Hepatocyte (in vitro differentiated cells): ENCODE data around the gene APAF1. TPM values are rescaled to one million over a fixed set of nuclear protein-coding genes. Genes with fewer than 3 reads are reported as not detected.

Experiments
- DNase-seq: peaks from one replicate; pipeline ENCODE4 v3.0.0-alpha.2; 2016; ENCODE audit warnings: low spot score
- H2AFZ ChIP-seq: fragments of 200-600 bp; sonication (generic); 2 replicates; pipeline ENCODE4 v1.6.0; 2016; ENCODE audit warnings: antibody characterized with exemption, mild to moderate bottlenecking
- H3K27ac ChIP-seq: fragments of 200-600 bp; sonication (generic); 2 replicates; pipeline ENCODE4 v1.5.1; 2016; ENCODE audit warnings: mild to moderate bottlenecking
- H3K27me3 ChIP-seq: fragments of 200-600 bp; sonication (generic); 2 replicates; pipeline ENCODE4 v1.6.1; 2016
- H3K36me3 ChIP-seq: fragments of 200-600 bp; sonication (generic); replicated peaks from 2 replicates; pipeline ENCODE4 v1.5.1; 2016; ENCODE audit warnings: low read depth; ENCODE audit not compliant: insufficient read depth
- H3K4me1 ChIP-seq: fragments of 200-600 bp; sonication (generic); 2 replicates; pipeline ENCODE4 v1.5.1; 2016; ENCODE audit warnings: mild to moderate bottlenecking, moderate library complexity; ENCODE audit not compliant: insufficient read depth
- H3K4me2 ChIP-seq: fragments of 200-600 bp; sonication (generic); 2 replicates; pipeline ENCODE4 v1.6.0; 2016
- H3K4me3 ChIP-seq: fragments of 200-600 bp; sonication (generic); 2 replicates; pipeline ENCODE4 v1.5.1; 2016; ENCODE audit warnings: mild to moderate bottlenecking
- H3K79me2 ChIP-seq: fragments of 200-600 bp; sonication (generic); 2 replicates; pipeline ENCODE4 v1.6.0; 2017; ENCODE audit warnings: mild to moderate bottlenecking
- H3K9me2 ChIP-seq: fragments of 200-600 bp; sonication (generic); replicated peaks from 2 replicates; pipeline ENCODE4 v1.6.0; 2017; ENCODE audit warnings: mild to moderate bottlenecking; ENCODE audit not compliant: insufficient read depth
- H3K9me3 ChIP-seq: fragments of 200-600 bp; sonication (generic); 2 replicates; pipeline ENCODE4 v1.5.1; 2016; ENCODE audit warnings: low read depth, mild to moderate bottlenecking
- H4K20me1 ChIP-seq: fragments of 200-600 bp; sonication (generic); 2 replicates; pipeline ENCODE4 v1.6.0; 2016; ENCODE audit warnings: mild to moderate bottlenecking; ENCODE audit not compliant: insufficient read depth, poor library complexity, severe bottlenecking
- EZH2 ChIP-seq: fragments of 200-600 bp; sonication (generic); IDR thresholded peaks from 2 replicates; pipeline ENCODE4 v1.6.1; 2016; ENCODE audit warnings: antibody characterized with exemption, mild to moderate bottlenecking, borderline replicate concordance
- EZH2phosphoT487 ChIP-seq: fragments of 200-600 bp; sonication (generic); IDR thresholded peaks from one replicate; pipeline ENCODE4 v1.6.1; 2018; ENCODE audit warnings: antibody characterized with exemption, mild to moderate bottlenecking, low read depth, moderate library complexity; ENCODE audit not compliant: unreplicated experiment, severe bottlenecking
- WGBS: methylation state at CpG from one replicate; pipeline ENCODE4 v1.1.6; 2016; ENCODE audit warnings: low lambda C conversion rate; ENCODE audit errors: missing lambda C conversion rate; 5-methylcytosine and 5-hydroxymethylcytosine counted together
- polyA plus RNA-seq: library from polyadenylated mRNA; unstranded; fragments of >200 nt; fragmentation: Nextera tagmentation; extraction: Ambion mirVana; gene quantifications from 2 replicates; pipeline ENCODE4 v1.2.1, GENCODE V29; 2016
- total RNA-seq: library from RNA; depleted of rRNA; stranded (reverse); fragments of >200 nt; gene quantifications from 2 replicates; pipeline ENCODE4 v1.2.3, GENCODE V29; 2014
- TF ChIP-seq, protein P1 (sequence below): fragments of 200-600 bp; sonication (generic); IDR thresholded peaks from 2 replicates; pipeline ENCODE4 v1.5.1; 2016; ENCODE audit warnings: antibody characterized with exemption, mild to moderate bottlenecking; ENCODE audit not compliant: poor library complexity

The APAF1 gene
- total and polyA plus RNA-seq, 2 experiments from 2014 or later: 6.8 to 26.4 TPM

GRCh38 chr12:98733667-98734350 lies 88.7 kb downstream of the APAF1 start:
- no peaks in the 10 kb centered on the region for H3K9me3 ChIP-seq
- no peak for DNase-seq
- no peak overlapping the region for H3K4me3 ChIP-seq
- no peak overlapping the region for H3K27ac ChIP-seq
- H2AFZ ChIP-seq: no peak overlapping the region
- H3K4me1 ChIP-seq: peaks cover 15% of the 10 kb centered on the region
- no peaks in the 10 kb centered on the region for H3K9me2 ChIP-seq
- no peaks in the 10 kb centered on the region for H3K27me3 ChIP-seq
- H3K36me3 ChIP-seq: no peaks in the 10 kb centered on the region
- TF ChIP-seq, protein P1, sequence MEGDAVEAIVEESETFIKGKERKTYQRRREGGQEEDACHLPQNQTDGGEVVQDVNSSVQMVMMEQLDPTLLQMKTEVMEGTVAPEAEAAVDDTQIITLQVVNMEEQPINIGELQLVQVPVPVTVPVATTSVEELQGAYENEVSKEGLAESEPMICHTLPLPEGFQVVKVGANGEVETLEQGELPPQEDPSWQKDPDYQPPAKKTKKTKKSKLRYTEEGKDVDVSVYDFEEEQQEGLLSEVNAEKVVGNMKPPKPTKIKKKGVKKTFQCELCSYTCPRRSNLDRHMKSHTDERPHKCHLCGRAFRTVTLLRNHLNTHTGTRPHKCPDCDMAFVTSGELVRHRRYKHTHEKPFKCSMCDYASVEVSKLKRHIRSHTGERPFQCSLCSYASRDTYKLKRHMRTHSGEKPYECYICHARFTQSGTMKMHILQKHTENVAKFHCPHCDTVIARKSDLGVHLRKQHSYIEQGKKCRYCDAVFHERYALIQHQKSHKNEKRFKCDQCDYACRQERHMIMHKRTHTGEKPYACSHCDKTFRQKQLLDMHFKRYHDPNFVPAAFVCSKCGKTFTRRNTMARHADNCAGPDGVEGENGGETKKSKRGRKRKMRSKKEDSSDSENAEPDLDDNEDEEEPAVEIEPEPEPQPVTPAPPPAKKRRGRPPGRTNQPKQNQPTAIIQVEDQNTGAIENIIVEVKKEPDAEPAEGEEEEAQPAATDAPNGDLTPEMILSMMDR: no peak
- no peak for TF ChIP-seq EZH2phosphoT487
- no peak for TF ChIP-seq EZH2
- H4K20me1 ChIP-seq: no peaks in the 10 kb centered on the region
- no peaks in the 10 kb centered on the region for H3K79me2 ChIP-seq
- no peak overlapping the region for H3K4me2 ChIP-seq

DNA sequence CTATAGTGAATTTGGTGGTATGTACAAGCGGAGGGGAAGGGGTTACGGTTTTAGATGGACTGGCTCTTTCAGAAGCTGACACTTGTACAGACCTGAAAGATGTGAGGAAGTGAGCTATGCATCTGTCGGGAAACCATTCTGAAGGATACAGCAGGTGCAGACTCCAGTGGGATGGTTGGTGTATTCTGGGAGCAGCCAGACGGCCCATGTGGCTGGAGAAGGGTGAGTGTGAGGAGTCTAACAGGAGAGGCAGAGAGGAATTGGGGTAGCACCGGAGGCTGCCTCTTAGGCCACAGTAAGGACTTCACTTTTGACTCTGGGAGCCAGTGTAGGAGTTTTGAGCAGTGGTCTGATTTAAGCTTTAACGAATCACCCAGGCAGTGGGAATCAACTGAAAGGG lies 90.7 kb downstream of the APAF1 start:
- TF ChIP-seq EZH2phosphoT487 (no peak), EZH2 (no peak)
- TF ChIP-seq, protein P1: no peak
- Histone ChIP-seq H3K9me2 (no peaks in the 10 kb centered on the region), H3K4me3 (no peak overlapping the region), H3K27me3 (no peaks in the 10 kb centered on the region), H3K79me2 (no peaks in the 10 kb centered on the region), H3K9me3 (no peaks in the 10 kb centered on the region), H3K27ac (no peak overlapping the region), H2AFZ (no peak overlapping the region), H3K4me1 (peaks cover 15% of the 10 kb centered on the region), H3K36me3 (no peaks in the 10 kb centered on the region), H3K4me2 (no peak overlapping the region), H4K20me1 (no peaks in the 10 kb centered on the region)
- WGBS: 93% methylated on average over 6 of the region's 6 CpGs
- no peak for DNase-seq

- H3K4me1 ChIP-seq: peaks cover 15% of the 10 kb centered on the region
- no peaks in the 10 kb centered on the region for H3K36me3 ChIP-seq
- no peaks in the 10 kb centered on the region for H4K20me1 ChIP-seq
- H3K27ac ChIP-seq: no peak overlapping the region
- no peaks in the 10 kb centered on the region for H3K27me3 ChIP-seq
- TF ChIP-seq, protein P1: no peak
- TF ChIP-seq EZH2 (no peak), EZH2phosphoT487 (no peak)
- H3K9me2 ChIP-seq: no peaks in the 10 kb centered on the region
- peak overlapping the region; percentile 44 for H3K4me2 ChIP-seq
- DNase-seq: peak; percentile 52
- no peaks in the 10 kb centered on the region for H3K79me2 ChIP-seq
- 59% methylated on average over 10 of the region's 10 CpGs for WGBS
- no peaks in the 10 kb centered on the region for H3K9me3 ChIP-seq
- H3K4me3 ChIP-seq: no peak overlapping the region
- no peak overlapping the region for H2AFZ ChIP-seq
Observed at GRCh38 chr12:98736352-98737321, 91.5 kb downstream of the APAF1 start.
